HG03159 (cell line): Measurements from ENCODE around the gene NOL4.

Experiments used
- ATAC-seq: cut with Tn5 transposase; IDR thresholded peaks from one replicate; pipeline ENCODE4 v1.9.1; 2021; ENCODE audit warnings: mild to moderate bottlenecking, moderate library complexity; ENCODE audit not compliant: unreplicated experiment

The NOL4 gene

GRCh38 chr18:34194239-34194638 is 30.5 kb downstream of the NOL4 start:
- ATAC-seq, result no peak

DNA sequence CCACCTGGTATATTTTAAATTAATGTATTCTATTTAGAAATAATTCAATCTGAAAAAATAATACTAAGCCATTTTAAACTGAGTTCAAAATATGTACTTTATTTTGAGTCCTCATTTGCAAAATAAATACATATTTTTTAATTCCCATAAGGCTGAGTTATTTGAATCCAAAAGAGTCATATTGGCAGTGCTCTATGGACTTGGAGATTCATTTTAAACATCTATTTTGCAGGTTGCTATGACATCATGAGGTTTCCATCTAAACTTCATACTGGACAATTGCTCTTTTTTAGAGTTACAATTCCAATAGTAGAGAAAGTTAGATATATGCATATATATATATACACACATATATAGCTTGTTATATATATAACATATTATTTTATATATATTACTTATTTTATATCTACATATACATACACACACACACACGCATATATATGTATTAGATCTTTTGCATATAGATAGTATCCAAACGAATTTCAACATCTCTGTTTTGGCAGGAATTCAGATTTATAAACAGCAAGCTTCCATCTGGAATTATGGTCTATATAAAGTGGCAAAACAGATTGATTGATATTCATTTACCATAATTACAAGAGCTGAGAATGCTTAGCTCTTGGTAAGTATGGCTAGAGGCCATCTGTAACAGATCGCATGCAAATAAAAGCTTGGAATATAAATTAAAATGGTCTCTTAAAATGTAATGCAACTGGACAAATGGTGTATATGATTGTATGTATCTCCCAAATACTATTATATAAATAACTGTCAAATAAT is 34.9 kb downstream of the NOL4 start:
- ATAC-seq, result no peak
